HEK293 (cell line): Measurements from ENCODE around the gene PCYOX1L.

Experiments
- CTCF ChIA-PET: fragments of 350-600 bp; formaldehyde crosslinking; extraction: SDS; loops from one replicate; lab custom pipeline; 2021; ENCODE audit warnings: antibody characterized with exemption; lab: Yijun Ruan, JAX
- POLR2A ChIA-PET: fragments of 300-600 bp; formaldehyde crosslinking; extraction: SDS; loops from one replicate; lab custom pipeline; 2020; ENCODE audit warnings: antibody characterized with exemption, inconsistent platforms; lab: Yijun Ruan, JAX
- H3K27ac ChIP-seq: fragments of 200-500 bp; sonication (Bioruptor generic); 2 replicates; pipeline ENCODE4 v1.5.1; 2014; ENCODE audit warnings: low read depth, low read length, control low read depth, inconsistent platforms; ENCODE audit errors: extremely low read depth
- H3K36me3 ChIP-seq, 2 experiments: fragments of 200-500 bp in 1 of 2; sonication (Bioruptor generic) in 1 of 2; 1 replicate in 1 of 2; 2 replicates in 1 of 2; pipeline ENCODE4 v1.5.1; 2014 to 2017; ENCODE audit warnings: inconsistent platforms in 2 of 2, low read length in 2 of 2; ENCODE audit not compliant: control insufficient read depth in 2 of 2, insufficient read depth in 1 of 2
- H3K4me1 ChIP-seq: fragments of 200-500 bp; sonication (Bioruptor generic); 2 replicates; pipeline ENCODE4 v1.5.1; 2014; ENCODE audit warnings: mild to moderate bottlenecking, low read length, inconsistent platforms; ENCODE audit not compliant: control insufficient read depth, insufficient read depth
- H3K4me3 ChIP-seq: 2 replicates; pipeline ENCODE4 v1.5.1; 2011; ENCODE audit warnings: low read depth, mild to moderate bottlenecking, control low read depth, low read length, moderate library complexity
- H3K9me3 ChIP-seq: fragments of 200-500 bp; sonication (Bioruptor generic); 2 replicates; pipeline ENCODE4 v1.5.1; 2014; ENCODE audit warnings: low read depth, low read length, inconsistent platforms; ENCODE audit not compliant: control insufficient read depth, insufficient read depth
- CTCF ChIP-seq: fragments of 450-650 bp; formaldehyde crosslinking; IDR thresholded peaks from 2 replicates; pipeline ENCODE4 v1.5.1; 2016; ENCODE audit warnings: missing biosample characterization, missing genetic modification characterization
- GLI2 ChIP-seq: fragments of 450-650 bp; formaldehyde crosslinking; IDR thresholded peaks from 2 replicates; pipeline ENCODE4; 2017; ENCODE audit warnings: missing biosample characterization, missing genetic modification characterization, low read depth, borderline replicate concordance
- HOXA7 ChIP-seq: sonication (generic); formaldehyde crosslinking; IDR thresholded peaks from 2 replicates; pipeline ENCODE4 v1.8.1; 2022; ENCODE audit warnings: missing genetic modification reagents, borderline replicate concordance
- OSR2 ChIP-seq: fragments of 450-650 bp; formaldehyde crosslinking; IDR thresholded peaks from 2 replicates; pipeline ENCODE4 v1.5.1; 2016; ENCODE audit warnings: missing biosample characterization, missing genetic modification characterization
- PRDM10 ChIP-seq: fragments of 450-650 bp; formaldehyde crosslinking; IDR thresholded peaks from 2 replicates; pipeline ENCODE4 v1.5.1; 2016; ENCODE audit warnings: missing biosample characterization, missing genetic modification characterization
- ZBTB21 ChIP-seq: fragments of 450-650 bp; formaldehyde crosslinking; IDR thresholded peaks from 2 replicates; pipeline ENCODE4 v1.5.1; 2017; ENCODE audit warnings: missing biosample characterization, missing genetic modification characterization
- ZNF10 ChIP-seq: fragments of 450-650 bp; formaldehyde crosslinking; IDR thresholded peaks from 2 replicates; pipeline ENCODE4 v1.5.1; 2017; ENCODE audit warnings: missing biosample characterization, missing genetic modification characterization
- ZNF157 ChIP-seq: fragments of 450-650 bp; formaldehyde crosslinking; IDR thresholded peaks from 2 replicates; pipeline ENCODE4 v1.5.1; 2016; ENCODE audit warnings: missing biosample characterization, missing genetic modification characterization
- ZNF2 ChIP-seq: fragments of 450-650 bp; formaldehyde crosslinking; IDR thresholded peaks from 2 replicates; pipeline ENCODE4 v1.5.1; 2016; ENCODE audit warnings: missing biosample characterization, missing genetic modification characterization
- ZNF416 ChIP-seq: fragments of 450-650 bp; formaldehyde crosslinking; IDR thresholded peaks from 2 replicates; pipeline ENCODE4 v1.5.1; 2016; ENCODE audit warnings: missing biosample characterization, missing genetic modification characterization
- ZNF501 ChIP-seq: fragments of 450-650 bp; formaldehyde crosslinking; IDR thresholded peaks from 2 replicates; pipeline ENCODE4 v1.5.1; 2016; ENCODE audit warnings: missing biosample characterization, missing genetic modification characterization
- ZNF513 ChIP-seq: fragments of 450-650 bp; IDR thresholded peaks from 2 replicates; pipeline ENCODE4 v1.5.1; 2018; ENCODE audit warnings: missing biosample characterization, missing genetic modification characterization
- ZNF529 ChIP-seq: fragments of 450-650 bp; formaldehyde crosslinking; IDR thresholded peaks from 2 replicates; pipeline ENCODE4 v1.5.1; 2017; ENCODE audit warnings: missing genetic modification characterization, missing biosample characterization; ENCODE audit not compliant: insufficient replicate concordance
- ZNF555 ChIP-seq: fragments of 450-650 bp; formaldehyde crosslinking; conservative IDR thresholded peaks from 2 replicates; pipeline ENCODE4 v1.5.1; 2017; ENCODE audit warnings: missing biosample characterization, mild to moderate bottlenecking, missing genetic modification characterization, inconsistent platforms
- ZNF600 ChIP-seq: fragments of 450-650 bp; formaldehyde crosslinking; IDR thresholded peaks from 2 replicates; pipeline ENCODE4 v1.5.1; 2016; ENCODE audit warnings: missing biosample characterization, missing genetic modification characterization
- ZNF654 ChIP-seq: fragments of 450-650 bp; formaldehyde crosslinking; IDR thresholded peaks from 2 replicates; pipeline ENCODE4 v1.5.1; 2016; ENCODE audit warnings: low read depth, missing biosample characterization, missing genetic modification characterization
- ZNF660 ChIP-seq: fragments of 450-650 bp; IDR thresholded peaks from 2 replicates; pipeline ENCODE4 v1.5.1; 2018; ENCODE audit warnings: missing biosample characterization, mild to moderate bottlenecking, missing genetic modification characterization
- ZNF664 ChIP-seq: fragments of 450-650 bp; formaldehyde crosslinking; IDR thresholded peaks from 2 replicates; pipeline ENCODE4 v1.5.1; 2016; ENCODE audit warnings: missing biosample characterization, missing genetic modification characterization
- ZNF792 ChIP-seq: fragments of 450-650 bp; formaldehyde crosslinking; IDR thresholded peaks from 2 replicates; pipeline ENCODE4 v1.5.1; 2016; ENCODE audit warnings: missing biosample characterization, missing genetic modification characterization
- ZSCAN16 ChIP-seq: fragments of 450-650 bp; formaldehyde crosslinking; IDR thresholded peaks from 2 replicates; pipeline ENCODE4 v1.5.1; 2016; ENCODE audit warnings: missing biosample characterization, missing genetic modification characterization
- TF ChIP-seq, protein P1 (sequence below): fragments of 450-650 bp; formaldehyde crosslinking; IDR thresholded peaks from 2 replicates; pipeline ENCODE4 v1.5.1; 2016; ENCODE audit warnings: missing biosample characterization, missing genetic modification characterization
- TF ChIP-seq, protein P2 (sequence below): fragments of 450-650 bp; formaldehyde crosslinking; IDR thresholded peaks from 2 replicates; pipeline ENCODE4 v1.5.1; 2016; ENCODE audit warnings: missing biosample characterization, missing genetic modification characterization

Gene PCYOX1L

GRCh38 chr5:149315753-149316152 is 42.1 kb upstream of the PCYOX1L start:
- ChIA-PET POLR2A (no interaction called here), CTCF (interaction anchor here (0.6 to 6.0 kb wide), 6 partner anchors 8 to 119 kb away, joined by 4 to 47 read pairs (median 10); no protein-coding TSS in a partner anchor)
- no peak for TF ChIP-seq ZNF555 (tag by site-specific recombination)
- TF ChIP-seq, protein P1, sequence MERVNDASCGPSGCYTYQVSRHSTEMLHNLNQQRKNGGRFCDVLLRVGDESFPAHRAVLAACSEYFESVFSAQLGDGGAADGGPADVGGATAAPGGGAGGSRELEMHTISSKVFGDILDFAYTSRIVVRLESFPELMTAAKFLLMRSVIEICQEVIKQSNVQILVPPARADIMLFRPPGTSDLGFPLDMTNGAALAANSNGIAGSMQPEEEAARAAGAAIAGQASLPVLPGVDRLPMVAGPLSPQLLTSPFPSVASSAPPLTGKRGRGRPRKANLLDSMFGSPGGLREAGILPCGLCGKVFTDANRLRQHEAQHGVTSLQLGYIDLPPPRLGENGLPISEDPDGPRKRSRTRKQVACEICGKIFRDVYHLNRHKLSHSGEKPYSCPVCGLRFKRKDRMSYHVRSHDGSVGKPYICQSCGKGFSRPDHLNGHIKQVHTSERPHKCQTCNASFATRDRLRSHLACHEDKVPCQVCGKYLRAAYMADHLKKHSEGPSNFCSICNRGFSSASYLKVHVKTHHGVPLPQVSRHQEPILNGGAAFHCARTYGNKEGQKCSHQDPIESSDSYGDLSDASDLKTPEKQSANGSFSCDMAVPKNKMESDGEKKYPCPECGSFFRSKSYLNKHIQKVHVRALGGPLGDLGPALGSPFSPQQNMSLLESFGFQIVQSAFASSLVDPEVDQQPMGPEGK (tag by site-specific recombination) = no peak
- no peak for TF ChIP-seq ZNF10 (tag by site-specific recombination)
- no peak for TF ChIP-seq GLI2
- TF ChIP-seq ZNF513 (tag by site-specific recombination) = no peak
- no peak for TF ChIP-seq ZNF529 (tag by site-specific recombination)
- no peak for TF ChIP-seq ZNF157 (tag by site-specific recombination)
- TF ChIP-seq HOXA7 (CRISPR knock-in tag) = no peak
- no peak for TF ChIP-seq ZBTB21
- TF ChIP-seq OSR2 (tag by site-specific recombination) = no peak
- TF ChIP-seq ZSCAN16 (tag by site-specific recombination) = no peak
- TF ChIP-seq ZNF664 (tag by site-specific recombination) = no peak
- H3K9me3 ChIP-seq = no peaks in the 10 kb centered on the region
- peaks cover 0 to 5% of the 10 kb centered on the region in 2 experiments; a peak in 1 of 3 replicates for H3K36me3 ChIP-seq
- peaks cover 4% of the 10 kb centered on the region; the same call in 1 of the 2 replicates for H3K4me1 ChIP-seq
- no peak overlapping the region for H3K27ac ChIP-seq
- no peak overlapping the region for H3K4me3 ChIP-seq

DNA sequence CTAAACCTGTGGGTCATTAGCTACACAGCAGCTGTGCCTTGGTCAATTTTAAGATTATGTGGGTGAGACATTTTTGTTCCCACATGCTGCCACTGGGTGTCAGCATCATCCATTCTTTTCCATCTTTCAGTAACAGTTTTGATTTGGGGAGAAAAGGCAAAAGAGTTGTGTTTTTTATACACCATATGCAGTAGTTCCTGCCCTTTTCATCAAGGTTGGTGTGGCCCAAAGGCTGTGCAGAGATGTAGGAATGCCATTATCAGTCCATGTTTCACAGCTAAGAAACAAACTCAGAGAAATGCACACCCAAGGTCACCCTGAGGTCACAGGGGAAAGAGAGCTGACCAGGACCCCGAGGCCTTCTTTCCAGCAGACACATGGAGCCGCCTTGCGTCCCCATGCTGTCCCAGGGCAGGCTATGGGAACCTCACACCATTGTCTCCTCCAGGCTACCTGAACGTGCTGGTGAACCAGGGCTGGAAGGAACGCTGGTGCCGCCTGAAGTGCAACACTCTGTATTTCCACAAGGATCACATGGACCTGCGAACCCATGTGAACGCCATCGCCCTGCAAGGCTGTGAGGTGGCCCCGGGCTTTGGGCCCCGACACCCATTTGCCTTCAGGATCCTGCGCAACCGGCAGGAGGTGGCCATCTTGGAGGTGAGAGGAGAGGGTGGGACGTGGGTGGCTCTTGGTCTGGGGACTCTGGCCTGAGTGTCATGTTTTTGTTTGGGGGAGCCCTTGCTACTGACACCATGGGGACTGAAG is 40.4 kb upstream of the PCYOX1L start:
- no peak overlapping the region for H3K4me3 ChIP-seq
- peaks cover 8% of the 10 kb centered on the region; the same call in 1 of the 2 replicates for H3K4me1 ChIP-seq
- CTCF ChIA-PET = interaction anchor here (0.6 to 6.0 kb wide), 25 partner anchors 9 to 430 kb away, joined by 3 to 61 read pairs (median 4); partner anchors contain the start of gene PCYOX1L
- TF ChIP-seq ZNF600 (no peak), ZNF660 (tag by site-specific recombination) (0 out of 2 replicates have a peak, but pooled peaks have one; percentile 26), ZNF416 (tag by site-specific recombination) (no peak), GLI2 (no peak), ZNF2 (tag by site-specific recombination) (peak; percentile 62; the same call in 1 of the 2 replicates), CTCF (peak; percentile 59; the same call in 1 of the 2 replicates), ZNF654 (tag by site-specific recombination) (peak; percentile 81), ZNF792 (no peak), ZNF501 (tag by site-specific recombination) (no peak), PRDM10 (tag by site-specific recombination) (0 out of 2 replicates have a peak, but pooled peaks have one; percentile 24)
- TF ChIP-seq, protein P2, sequence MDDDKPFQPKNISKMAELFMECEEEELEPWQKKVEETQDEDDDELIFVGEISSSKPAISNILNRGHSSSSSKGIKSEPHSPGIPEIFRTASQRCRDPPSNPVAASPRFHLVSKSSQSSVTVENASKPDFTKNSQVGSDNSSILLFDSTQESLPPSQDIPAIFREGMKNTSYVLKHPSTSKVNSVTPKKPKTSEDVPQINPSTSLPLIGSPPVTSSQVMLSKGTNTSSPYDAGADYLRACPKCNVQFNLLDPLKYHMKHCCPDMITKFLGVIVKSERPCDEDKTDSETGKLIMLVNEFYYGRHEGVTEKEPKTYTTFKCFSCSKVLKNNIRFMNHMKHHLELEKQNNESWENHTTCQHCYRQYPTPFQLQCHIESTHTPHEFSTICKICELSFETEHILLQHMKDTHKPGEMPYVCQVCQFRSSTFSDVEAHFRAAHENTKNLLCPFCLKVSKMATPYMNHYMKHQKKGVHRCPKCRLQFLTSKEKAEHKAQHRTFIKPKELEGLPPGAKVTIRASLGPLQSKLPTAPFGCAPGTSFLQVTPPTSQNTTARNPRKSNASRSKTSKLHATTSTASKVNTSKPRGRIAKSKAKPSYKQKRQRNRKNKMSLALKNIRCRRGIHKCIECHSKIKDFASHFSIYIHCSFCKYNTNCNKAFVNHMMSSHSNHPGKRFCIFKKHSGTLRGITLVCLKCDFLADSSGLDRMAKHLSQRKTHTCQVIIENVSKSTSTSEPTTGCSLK (tag by site-specific recombination) = no peak
- TF ChIP-seq, all 188 proteins: peak for 5
- Histone ChIP-seq H3K36me3 (peaks cover 0 to 5% of the 10 kb centered on the region in 2 experiments; a peak in 1 of 3 replicates), H3K27ac (no peak overlapping the region), H3K9me3 (no peaks in the 10 kb centered on the region)
- POLR2A ChIA-PET = interaction anchor here (0.6 to 1.9 kb wide), 2 partner anchors 28 to 41 kb away, joined by 3 to 5 read pairs; partner anchors contain the start of genes GRPEL2 and PCYOX1L
